GM18502 (cell line): ENCODE data around the gene QSOX2.

Source experiments
- ATAC-seq: cut with Tn5 transposase; IDR thresholded peaks from one replicate; pipeline ENCODE4 v1.9.1; 2021; ENCODE audit warnings: mild to moderate bottlenecking; ENCODE audit not compliant: unreplicated experiment, poor library complexity

Gene QSOX2

DNA sequence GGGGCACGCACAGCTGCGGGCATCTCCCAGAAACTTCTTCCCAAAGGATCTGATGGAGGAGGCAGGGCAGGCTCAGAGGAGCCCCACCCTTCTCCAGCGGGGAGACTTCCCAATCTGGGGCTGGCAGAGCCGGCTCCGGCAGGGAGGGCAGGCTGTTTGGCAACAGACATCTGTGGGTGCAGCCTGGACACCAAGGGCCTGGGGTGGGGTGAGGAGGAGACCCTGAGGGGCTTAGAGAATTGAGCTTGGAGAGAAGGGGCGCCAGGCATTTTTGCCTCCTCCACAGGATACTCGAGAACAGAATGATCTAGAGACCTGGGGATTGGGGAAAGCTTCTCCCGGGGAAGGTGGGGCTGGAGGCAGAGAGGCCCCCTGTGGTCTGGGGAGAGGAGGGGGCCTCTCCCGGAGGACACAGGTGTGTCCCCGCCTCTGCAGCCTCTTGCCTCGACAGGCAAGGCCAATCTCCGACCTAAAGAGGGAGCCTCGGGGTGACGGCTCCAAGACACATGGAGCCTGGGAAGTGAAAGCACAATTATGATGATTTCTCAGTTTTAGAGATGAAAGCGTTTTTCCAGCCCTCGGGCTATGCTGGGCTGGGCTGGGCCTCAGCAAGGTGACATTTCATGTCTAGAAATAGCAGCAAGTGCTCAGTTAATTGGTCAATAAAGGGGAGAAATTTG is 49.1 kb downstream of the QSOX2 start:
- ATAC-seq: no peak

GRCh38 chr9:136194540-136194939 is 51.1 kb downstream of the QSOX2 start:
- no peak for ATAC-seq

DNA sequence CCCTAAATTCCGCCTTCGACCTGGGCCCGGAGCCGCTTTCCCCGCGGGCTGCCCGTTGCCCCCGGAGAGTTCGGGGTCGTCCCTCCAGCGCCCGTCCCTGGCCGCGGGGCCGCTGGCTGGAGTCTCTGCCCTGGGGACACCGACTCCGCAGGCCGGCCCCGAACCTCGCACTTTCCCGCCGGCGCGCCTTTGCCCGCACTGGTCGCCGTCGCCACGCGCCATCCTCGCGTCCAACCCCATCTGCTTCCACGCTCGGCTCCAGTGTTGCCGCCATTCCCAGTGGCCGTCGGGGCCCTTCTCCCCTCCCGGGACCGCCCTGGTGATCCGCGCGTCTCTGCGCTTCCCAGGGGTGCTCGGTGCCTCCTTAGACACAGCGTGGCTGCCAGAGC is 51.7 kb downstream of the QSOX2 start:
- ATAC-seq: no peak

DNA sequence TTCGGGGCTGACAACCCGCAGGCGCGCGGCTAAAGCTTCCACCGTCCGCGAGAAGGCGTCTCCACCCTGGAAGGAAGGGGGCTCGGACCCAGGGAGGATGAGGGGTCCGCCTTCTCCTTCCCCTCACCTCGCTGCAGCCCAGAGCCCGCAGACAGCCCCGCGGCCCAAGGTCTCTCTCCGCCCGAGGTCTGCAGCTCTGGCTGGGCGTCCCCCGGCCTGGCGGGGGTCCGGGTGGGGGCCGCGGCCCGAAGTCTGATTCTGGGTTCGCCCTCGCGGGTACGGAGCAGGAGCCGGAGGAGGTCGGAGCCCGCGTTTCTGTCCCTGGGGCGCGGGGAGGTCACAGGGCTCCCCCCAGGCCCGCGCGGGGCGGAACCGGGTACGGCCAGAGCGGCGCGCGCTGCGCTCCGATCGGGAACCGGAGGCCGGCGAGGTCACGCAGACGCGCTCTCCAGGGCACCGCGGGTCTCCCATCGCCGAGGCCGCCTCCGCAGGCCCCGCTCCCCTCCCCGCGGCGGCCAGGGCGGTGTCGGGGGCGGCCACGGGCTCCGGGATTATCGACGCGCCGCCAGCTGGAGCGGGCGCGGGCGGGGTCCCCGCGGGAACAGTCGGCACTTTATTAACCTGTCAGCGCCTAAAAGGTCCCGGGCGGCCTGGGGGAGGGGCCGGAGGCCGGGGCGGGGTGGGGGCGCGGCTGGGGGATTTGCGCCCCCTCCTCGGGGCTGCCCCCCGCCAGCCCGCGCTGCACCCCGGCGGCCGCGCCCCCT is 52.3 kb downstream of the QSOX2 start:
- no peak for ATAC-seq

DNA sequence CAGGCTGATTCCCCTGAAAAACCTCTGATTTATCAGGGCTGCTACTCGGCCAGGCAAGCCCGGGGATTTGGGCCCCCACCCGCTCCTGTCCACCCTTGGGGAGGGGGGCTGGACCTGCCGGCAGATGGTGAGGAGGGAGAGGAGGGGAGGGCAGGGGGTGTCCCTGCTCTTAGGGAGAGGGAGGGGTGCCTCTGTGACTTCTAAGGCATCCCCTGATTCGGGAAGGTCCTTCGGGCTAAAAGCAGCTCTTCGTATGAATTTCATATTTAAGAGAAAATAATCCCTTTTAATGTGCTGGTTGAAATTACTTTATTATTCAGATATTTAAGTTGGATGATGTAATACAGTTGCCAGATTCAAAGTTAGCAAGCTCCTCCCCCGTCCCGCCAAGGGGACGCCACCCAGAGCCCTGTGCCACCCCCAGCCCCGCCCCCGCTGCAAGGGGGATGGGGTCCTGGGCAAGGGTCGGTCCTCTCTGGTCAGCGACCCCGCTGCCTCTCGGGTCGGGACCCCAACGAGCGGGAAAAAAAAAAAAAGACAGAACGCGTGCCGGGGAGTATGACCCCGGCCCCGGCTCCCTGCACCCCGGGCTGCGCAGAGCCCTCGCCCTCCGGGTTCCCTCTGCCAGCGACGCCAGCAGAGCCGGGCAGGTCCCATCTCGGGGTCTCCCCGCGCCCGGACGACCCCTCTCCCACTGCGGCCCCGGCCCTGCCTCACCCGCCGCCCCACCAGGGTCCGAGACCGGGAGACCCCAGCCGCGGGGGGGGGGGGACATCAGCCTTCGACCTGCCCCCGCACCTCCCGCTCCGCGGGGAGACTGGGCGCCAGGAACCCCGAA is 53.1 kb downstream of the QSOX2 start:
- no peak for ATAC-seq

DNA sequence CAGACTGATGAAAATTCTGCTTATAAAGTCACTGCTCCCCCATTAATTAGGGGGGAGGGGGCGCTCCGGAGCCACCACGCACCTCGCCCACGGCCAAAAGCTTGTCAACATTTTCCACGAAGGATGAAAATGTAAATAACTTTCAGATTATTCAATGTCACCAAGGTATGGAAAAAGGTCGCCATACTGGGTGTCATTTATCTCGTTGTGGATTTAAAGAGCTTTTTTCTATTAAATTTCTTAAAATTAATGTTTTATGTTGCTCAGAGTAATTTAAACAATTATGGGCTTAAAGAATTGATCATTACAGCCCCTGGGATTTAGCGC is 53.7 kb downstream of the QSOX2 start:
- ATAC-seq: no peak

GRCh38 chr9:136191099-136191959 is 54.3 kb downstream of the QSOX2 start:
- ATAC-seq: no peak

DNA sequence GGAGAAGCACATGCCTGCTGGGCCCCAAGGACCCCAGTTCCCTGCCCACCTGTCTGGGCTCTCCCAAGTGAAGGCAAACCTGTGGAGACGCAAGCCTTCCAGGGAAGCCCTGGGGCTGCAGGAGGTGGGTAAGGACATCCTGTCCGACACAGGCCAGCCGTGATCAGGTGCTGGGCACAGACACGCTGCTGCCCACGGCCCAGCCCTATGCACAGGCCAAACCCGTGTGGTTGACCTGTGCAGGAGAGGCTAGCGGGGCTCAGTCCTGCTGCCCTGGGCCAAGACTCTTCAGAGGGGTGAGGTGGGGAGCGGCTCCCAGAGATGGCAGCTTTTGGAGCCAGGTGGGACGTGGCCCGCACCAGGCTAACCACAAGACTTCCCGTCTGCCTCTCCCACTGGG is 55.0 kb downstream of the QSOX2 start:
- no peak for ATAC-seq

- ATAC-seq: no peak
These were observed 55.4 kb downstream of the QSOX2 start for GRCh38 chr9:136190237-136190601.

DNA sequence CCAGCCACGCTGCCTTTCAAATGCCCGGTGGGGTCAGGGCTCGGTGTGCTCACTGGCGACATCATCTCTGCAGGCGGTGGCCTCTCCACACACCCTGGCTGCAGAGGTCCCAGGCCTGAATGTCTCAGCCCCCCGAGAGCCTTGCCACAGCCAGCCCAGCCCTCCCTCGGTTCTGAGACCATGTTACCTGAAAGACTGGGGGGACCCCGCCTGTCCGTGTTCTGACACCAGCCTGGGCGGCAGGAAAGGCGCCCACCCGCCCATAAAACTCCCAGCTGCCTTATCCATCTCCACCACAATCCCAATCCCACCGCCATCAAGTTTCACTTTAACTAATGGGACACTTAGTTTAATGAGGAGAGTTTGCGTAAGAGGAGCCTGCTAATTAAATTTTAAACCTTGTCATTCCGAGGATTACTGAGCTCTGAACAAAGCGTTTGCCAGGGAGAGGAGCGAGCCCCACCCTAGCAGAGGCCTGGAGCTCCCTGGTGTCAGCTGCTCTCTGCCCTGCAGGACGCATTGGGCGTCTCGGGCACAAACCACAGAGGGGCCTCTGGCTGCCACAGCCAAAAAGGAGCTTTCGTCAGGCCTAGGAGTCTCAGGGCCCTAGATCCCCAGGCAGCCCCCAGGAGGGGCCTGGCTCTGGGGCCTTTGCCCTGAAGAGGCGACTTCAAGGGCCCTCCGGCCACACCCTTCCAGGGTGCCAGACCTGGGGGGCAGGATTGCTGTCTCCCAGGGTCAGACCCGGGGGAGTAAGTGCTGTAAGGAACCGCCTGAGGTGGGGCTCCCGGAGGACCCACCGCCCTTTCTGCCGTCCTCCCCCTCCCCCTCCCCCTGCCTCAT is 56.0 kb downstream of the QSOX2 start:
- ATAC-seq: no peak

DNA sequence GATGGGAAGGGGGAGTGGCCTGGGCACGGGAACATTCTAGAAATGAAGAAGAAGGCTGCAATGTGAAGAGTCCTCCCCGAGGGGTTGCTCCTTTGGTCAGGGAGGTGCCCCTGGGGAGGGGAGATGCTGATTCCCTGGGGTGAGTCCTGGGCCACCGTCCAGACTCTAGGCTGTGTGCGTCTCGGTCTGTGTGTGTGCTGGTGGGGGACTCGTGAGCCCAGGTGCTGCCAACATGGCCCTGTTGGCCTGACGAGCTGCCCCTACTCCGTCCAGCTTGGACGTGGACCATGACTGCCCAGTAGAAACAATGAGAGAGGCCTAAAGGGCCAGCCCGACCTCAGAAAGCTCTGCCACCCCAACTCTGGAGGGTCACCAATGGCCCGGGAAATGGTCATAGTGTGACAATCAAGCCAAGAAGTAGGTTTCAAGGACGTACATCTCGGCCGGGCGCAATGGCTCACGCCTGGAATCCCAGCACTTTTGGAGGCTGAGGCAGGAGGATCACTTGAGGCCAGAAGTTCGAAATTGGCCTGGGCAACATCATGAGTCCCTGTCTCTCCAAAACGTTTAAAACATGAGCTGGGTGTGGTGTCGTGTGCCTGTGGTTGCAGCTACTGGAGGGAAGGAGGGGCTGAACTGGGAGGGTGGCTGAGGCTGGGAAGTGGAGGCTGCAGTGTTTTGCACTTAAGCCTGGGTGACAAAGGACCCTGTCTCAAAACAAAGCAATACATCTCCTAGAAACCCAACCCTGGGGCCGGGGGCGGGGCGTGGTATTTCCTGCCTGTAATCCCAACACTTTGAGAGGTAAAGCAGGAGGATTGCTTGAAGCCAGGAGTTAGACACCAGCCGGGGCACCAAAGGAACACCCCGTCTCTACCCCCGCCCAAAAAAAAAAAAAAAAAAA is 57.7 kb downstream of the QSOX2 start:
- ATAC-seq: no peak

DNA sequence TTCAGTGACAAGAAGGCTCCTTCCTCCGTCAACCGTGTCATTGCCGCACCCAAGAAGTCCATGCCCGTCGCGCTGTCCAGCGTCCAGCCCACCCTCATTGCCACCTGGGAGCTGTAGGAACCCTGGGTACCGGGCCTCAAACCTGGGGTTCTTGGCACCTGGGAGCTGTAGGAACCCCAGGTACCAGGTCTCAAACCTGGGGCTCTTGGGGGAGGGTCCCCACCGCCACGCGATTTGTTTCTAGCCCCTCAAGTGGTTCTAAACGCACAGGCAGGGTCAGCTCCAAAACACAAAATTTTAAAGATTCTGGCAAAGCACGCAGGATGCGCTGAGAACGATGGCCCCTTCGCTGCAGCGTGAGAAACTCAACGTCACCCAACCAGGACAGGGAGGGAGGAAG is 58.4 kb downstream of the QSOX2 start:
- ATAC-seq: no peak

DNA sequence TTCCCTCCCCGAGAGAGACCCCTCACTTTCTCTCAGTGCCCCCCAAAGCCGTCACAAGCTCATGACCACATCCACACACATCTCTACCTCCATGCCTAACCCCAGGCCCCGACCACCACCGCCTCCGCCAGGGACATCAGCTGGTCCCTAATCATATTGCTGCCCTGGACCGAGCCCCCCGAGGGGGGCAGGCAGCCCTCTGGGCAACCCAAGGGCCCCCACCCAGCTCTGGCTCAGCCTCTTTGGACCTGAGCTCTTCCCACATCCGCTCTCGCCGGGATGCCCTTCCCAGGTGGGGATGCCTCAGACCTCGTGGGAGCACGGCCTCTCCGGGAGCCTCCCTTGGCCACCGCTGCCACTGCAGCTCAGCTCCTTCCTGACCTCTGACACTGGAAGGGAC is 59.2 kb downstream of the QSOX2 start:
- ATAC-seq: no peak

DNA sequence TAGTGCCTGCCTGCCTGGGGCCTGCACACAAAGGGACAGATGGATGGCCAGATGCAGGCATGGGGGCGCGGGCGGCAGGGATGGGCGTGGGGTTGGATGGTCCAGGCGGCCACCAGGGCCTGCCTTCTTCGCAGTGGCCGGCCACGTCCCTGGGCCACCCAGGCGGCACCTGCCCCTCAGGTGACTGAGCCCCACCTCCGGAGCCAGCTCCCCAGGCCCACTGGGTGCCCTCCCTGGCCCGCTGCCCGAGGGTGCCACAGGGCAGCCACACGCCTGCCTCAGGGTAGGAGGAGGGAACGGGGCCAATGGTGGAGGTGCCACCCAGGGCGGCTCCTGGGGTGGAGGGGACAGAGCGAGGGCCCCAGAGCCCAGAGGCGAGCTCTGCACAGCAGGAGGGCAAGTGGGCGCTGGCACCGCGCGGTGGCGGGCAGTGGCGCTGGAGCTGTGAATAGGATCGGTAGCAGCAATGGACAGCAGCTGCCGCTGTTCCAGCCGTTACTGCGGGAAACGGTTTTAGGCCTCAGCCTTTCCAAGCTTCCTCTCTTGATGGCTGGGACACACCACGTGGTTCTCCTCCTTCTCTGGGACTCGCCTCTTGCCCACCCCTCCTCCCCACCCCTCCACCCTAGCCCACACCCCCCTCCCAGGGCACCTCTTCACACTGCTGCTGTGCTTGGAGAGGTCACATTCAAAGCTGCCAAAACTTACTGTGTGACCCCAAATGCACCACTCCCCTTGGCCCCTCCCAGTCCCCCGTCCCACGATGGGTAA is 59.8 kb downstream of the QSOX2 start:
- ATAC-seq: no peak

GRCh38 chr9:136185066-136185465 is 60.5 kb downstream of the QSOX2 start:
- no peak for ATAC-seq

DNA sequence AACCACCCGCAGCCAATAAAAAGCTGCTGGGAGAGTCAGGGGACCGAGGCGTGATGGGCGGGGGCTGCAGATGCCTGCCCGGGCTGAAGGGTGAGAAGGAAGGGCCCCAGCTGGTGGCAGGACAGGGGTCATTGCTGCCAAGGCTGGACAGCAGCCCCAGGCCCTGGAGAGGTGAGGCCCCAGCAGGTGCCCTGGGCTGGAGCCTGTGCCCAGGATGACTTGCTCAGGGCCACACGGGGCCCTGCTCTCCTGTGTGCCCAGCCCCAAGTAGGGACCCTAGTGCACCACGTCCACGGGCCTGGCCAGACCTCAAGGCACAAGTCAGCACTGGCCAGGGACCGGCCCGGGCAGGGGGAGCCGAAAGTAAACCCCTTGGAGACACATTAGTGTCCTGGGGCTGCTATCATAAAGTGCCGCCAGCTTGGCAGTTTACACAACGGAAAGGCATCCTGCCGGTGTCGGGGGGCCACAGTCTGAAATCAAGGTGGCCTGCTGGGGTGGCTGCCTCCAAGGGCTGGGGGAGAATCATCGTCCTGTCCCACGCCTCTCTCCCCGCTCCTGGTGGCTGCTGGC is 62.7 kb downstream of the QSOX2 start:
- no peak for ATAC-seq

DNA sequence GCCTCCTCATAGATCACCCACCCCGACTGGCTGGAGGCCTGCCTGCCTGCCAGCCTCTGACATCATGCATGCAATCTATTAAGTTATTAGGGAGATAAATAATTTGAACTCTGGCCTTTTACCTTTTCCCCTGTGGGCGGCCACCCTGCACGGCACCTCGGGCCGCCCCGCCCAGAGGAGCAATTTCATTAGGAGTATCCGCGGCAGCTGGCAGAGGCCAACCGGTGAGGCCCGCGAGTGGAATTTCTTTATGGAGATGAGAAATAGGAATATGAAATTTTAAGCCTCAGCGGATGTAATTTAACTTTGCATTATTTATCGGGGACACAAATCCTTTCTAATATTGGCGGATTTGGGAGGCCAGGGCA is 63.2 kb downstream of the QSOX2 start:
- no peak for ATAC-seq
